ENCODE results near the gene STK38. TPM values are rescaled to one million over a fixed set of nuclear protein-coding genes. Genes with fewer than 3 reads are reported as not detected.

STK38 gene
- total RNA-seq, 4 donors from 2014 or later: 23.0 to 33.8 (median 27.0) TPM

- Histone ChIP-seq H3K9me3 (no peaks in the 10 kb centered on the region), H3K4me1 (peaks cover 4% of the 10 kb centered on the region), H3K27ac (no peak overlapping the region), H3K36me3 (peaks cover 61% of the 10 kb centered on the region), H3K4me3 (no peak overlapping the region), H3K27me3 (no peaks in the 10 kb centered on the region)
- TF ChIP-seq EP300 (IDR thresholded peaks at IDR 0.05) (no peak), POLR2A (IDR thresholded peaks at IDR 0.05) (no peak)
- DNase-seq (ENCODE audit: low spot score in 2 of 2): no peak
- WGBS: 96% methylated on average over 8 of the region's 8 CpGs
Measured at GRCh38 chr6:36523451-36523850, 23.8 kb downstream of the STK38 start.

GRCh38 chr6:36519352-36519751, 27.9 kb downstream of the STK38 start:
- peaks cover 67% of the 10 kb centered on the region for H3K36me3 ChIP-seq

GRCh38 chr6:36517408-36517807, 29.9 kb downstream of the STK38 start:
- no peak for DNase-seq (ENCODE audit: low spot score in 2 of 2)
- 81% methylated on average over 2 of the region's 2 CpGs for WGBS
- Histone ChIP-seq H3K27me3 (no peaks in the 10 kb centered on the region), H3K27ac (no peak overlapping the region), H3K9me3 (no peaks in the 10 kb centered on the region), H3K4me1 (peaks cover 8% of the 10 kb centered on the region), H3K36me3 (peaks cover 64% of the 10 kb centered on the region), H3K4me3 (no peak overlapping the region)
- TF ChIP-seq EP300 (IDR thresholded peaks at IDR 0.05) (no peak), POLR2A (IDR thresholded peaks at IDR 0.05) (no peak), POLR2AphosphoS5 (IDR thresholded peaks at IDR 0.05) (no peak), CTCF (IDR thresholded peaks at IDR 0.05) (no peak)

More at GRCh38 chr6:36519352-36519751, 27.9 kb downstream of the STK38 start:
- H3K9me3 ChIP-seq: no peaks in the 10 kb centered on the region
- peaks cover 8% of the 10 kb centered on the region for H3K4me1 ChIP-seq
- H3K27ac ChIP-seq: no peak overlapping the region
- no peaks in the 10 kb centered on the region for H3K27me3 ChIP-seq
- no peak for TF ChIP-seq EP300 (IDR thresholded peaks at IDR 0.05)
- TF ChIP-seq POLR2AphosphoS5 (IDR thresholded peaks at IDR 0.05): no peak
- TF ChIP-seq POLR2A (IDR thresholded peaks at IDR 0.05): no peak
- TF ChIP-seq CTCF (IDR thresholded peaks at IDR 0.05): no peak
- H3K4me3 ChIP-seq: no peak overlapping the region
- DNase-seq (ENCODE audit: low spot score in 2 of 2): no peak

GRCh38 chr6:36516988-36517387, 30.3 kb downstream of the STK38 start:
- DNase-seq (ENCODE audit: low spot score in 2 of 2): no peak
- Histone ChIP-seq H3K9me3 (no peaks in the 10 kb centered on the region), H3K4me1 (peaks cover 8% of the 10 kb centered on the region), H3K27ac (no peak overlapping the region), H3K27me3 (no peaks in the 10 kb centered on the region), H3K4me3 (no peak overlapping the region), H3K36me3 (peaks cover 63% of the 10 kb centered on the region)
- TF ChIP-seq CTCF (IDR thresholded peaks at IDR 0.05): no peak
- TF ChIP-seq POLR2AphosphoS5 (IDR thresholded peaks at IDR 0.05): no peak
- TF ChIP-seq POLR2A (IDR thresholded peaks at IDR 0.05): no peak
- no peak for TF ChIP-seq EP300 (IDR thresholded peaks at IDR 0.05)

GRCh38 chr6:36516559-36516958, 30.7 kb downstream of the STK38 start:
- peaks cover 8% of the 10 kb centered on the region for H3K4me1 ChIP-seq
- no peaks in the 10 kb centered on the region for H3K27me3 ChIP-seq
- 69% methylated on average over 4 of the region's 4 CpGs for WGBS
- H3K9me3 ChIP-seq: no peaks in the 10 kb centered on the region
- H3K4me3 ChIP-seq: no peak overlapping the region
- TF ChIP-seq POLR2A (IDR thresholded peaks at IDR 0.05): no peak
- TF ChIP-seq EP300 (IDR thresholded peaks at IDR 0.05): no peak
- no peak for TF ChIP-seq POLR2AphosphoS5 (IDR thresholded peaks at IDR 0.05)
- TF ChIP-seq CTCF (IDR thresholded peaks at IDR 0.05): no peak
- H3K36me3 ChIP-seq: peaks cover 64% of the 10 kb centered on the region
- no peak overlapping the region for H3K27ac ChIP-seq
- DNase-seq (ENCODE audit: low spot score in 2 of 2): no peak

- TF ChIP-seq CTCF (IDR thresholded peaks at IDR 0.05): no peak
- TF ChIP-seq EP300 (IDR thresholded peaks at IDR 0.05): no peak
- no peak for TF ChIP-seq POLR2AphosphoS5 (IDR thresholded peaks at IDR 0.05)
- no peak for TF ChIP-seq POLR2A (IDR thresholded peaks at IDR 0.05)
- Histone ChIP-seq H3K4me1 (peaks cover 8% of the 10 kb centered on the region), H3K27ac (no peak overlapping the region), H3K36me3 (peaks cover 66% of the 10 kb centered on the region), H3K27me3 (no peaks in the 10 kb centered on the region), H3K9me3 (no peaks in the 10 kb centered on the region), H3K4me3 (no peak overlapping the region)
- no peak for DNase-seq (ENCODE audit: low spot score in 2 of 2)
- WGBS: 77% methylated on average over 3 of the region's 3 CpGs
Measured at GRCh38 chr6:36515844-36516243, 31.4 kb downstream of the STK38 start.
